RWPE1 (cell line): ENCODE results near the gene CDNF.

ENCODE experiments used
- CTCF ChIA-PET: fragments of 350-600 bp; sonication (Branson Sonifier 250); formaldehyde crosslinking; extraction: SDS; loops from one replicate; lab custom pipeline; 2021; lab: Yijun Ruan, JAX
- POLR2A ChIA-PET: fragments of 400-600 bp; formaldehyde crosslinking; extraction: SDS; loops from one replicate; lab custom pipeline; 2020; ENCODE audit warnings: antibody characterized with exemption; ENCODE audit not compliant: low non-redundant PET; lab: Yijun Ruan, JAX
- DNase-seq: peaks from one replicate; pipeline ENCODE4 v3.0.0; 2012; ENCODE audit warnings: low spot score
- H3K27ac ChIP-seq: fragments of 450-650 bp; 2 replicates; pipeline ENCODE4 v1.5.1; 2017
- TF ChIP-seq, protein P1 (sequence below): fragments of 450-650 bp; conservative IDR thresholded peaks from 2 replicates; pipeline ENCODE4 v1.5.1; 2017; ENCODE audit warnings: low read depth, mild to moderate bottlenecking

CDNF gene

DNA sequence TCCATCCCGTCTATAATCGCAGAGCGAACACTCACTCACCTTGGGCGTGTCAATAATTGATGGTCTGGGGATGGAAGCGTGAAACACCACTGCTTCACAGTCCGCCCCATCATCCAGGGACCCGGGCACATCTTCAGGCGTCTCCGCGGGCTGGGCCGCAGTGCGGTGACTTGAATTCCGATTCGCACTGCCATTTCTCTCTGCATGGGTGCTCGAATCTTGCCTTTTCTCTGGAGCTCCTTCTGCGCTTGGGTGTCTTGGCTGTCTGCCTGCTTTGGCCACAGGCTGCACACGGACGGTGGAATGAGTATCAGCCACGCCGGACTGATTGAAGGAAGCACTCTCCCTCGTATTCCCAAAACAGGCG lies 63.6 kb downstream of the CDNF start:
- ChIA-PET CTCF (no interaction called here), POLR2A (no interaction called here)
- TF ChIP-seq, protein P1, sequence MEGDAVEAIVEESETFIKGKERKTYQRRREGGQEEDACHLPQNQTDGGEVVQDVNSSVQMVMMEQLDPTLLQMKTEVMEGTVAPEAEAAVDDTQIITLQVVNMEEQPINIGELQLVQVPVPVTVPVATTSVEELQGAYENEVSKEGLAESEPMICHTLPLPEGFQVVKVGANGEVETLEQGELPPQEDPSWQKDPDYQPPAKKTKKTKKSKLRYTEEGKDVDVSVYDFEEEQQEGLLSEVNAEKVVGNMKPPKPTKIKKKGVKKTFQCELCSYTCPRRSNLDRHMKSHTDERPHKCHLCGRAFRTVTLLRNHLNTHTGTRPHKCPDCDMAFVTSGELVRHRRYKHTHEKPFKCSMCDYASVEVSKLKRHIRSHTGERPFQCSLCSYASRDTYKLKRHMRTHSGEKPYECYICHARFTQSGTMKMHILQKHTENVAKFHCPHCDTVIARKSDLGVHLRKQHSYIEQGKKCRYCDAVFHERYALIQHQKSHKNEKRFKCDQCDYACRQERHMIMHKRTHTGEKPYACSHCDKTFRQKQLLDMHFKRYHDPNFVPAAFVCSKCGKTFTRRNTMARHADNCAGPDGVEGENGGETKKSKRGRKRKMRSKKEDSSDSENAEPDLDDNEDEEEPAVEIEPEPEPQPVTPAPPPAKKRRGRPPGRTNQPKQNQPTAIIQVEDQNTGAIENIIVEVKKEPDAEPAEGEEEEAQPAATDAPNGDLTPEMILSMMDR, result no peak
- DNase-seq, result no peak
- no peak overlapping the region for H3K27ac ChIP-seq

DNA sequence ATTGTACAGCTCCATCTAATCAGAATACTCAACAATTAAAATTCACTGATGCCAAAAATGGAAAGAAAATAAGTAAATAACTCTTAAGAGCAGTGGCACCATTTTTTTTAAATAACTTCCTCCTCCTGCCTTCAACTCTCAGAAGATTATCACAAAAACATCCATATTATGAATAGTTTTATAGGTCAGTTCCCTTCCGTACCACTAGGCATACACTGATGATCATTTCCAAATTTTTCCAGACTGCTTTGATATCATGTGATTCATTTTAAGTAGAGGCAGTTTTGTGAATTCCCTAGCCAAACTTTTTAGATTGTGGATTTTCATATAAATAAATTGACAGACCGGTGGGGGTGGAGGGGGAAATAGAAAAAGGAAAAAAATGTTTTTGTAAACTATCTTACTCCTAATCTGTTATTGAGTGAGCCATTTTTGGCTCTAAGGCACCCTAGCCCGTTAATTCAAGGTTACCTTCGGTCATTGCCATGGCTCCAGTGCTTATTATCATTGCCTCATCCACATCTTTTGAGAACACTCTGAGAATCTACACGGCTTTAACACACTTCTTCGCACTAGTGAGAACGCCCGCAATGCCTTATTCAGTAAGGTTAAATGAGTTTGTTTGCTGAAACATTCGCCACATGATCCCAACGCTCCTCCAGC lies 64.2 kb downstream of the CDNF start:
- H3K27ac ChIP-seq, result no peak overlapping the region
- DNase-seq, result no peak
- POLR2A ChIA-PET, result no interaction called here
- CTCF ChIA-PET, result no interaction called here
- TF ChIP-seq, protein P1, result no peak

DNA sequence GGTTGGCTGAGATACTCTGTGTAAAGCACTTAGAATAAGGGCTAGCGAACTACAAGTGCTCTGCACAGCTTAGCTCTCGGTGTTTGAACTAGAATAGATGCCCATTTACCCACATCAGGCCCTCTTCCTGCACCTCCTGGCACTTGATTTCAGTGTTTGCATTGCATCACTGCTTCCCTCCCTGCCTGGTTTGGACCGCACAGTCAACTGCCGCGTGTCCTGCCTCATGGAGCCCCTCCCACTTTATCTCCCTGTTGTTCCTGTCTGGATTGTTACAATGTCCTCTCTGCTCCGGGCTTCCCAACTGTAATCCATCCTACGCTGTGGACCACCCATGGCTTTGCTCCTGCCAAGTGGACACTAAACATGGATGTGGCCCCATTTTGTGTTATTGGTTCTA lies 65.4 kb downstream of the CDNF start:
- TF ChIP-seq, protein P1, result no peak
- ChIA-PET POLR2A (no interaction called here), CTCF (interaction anchor here (0.7 kb wide), 1 partner anchor 174 kb away, joined by 3 read pairs; no protein-coding TSS in a partner anchor)
- H3K27ac ChIP-seq, result no peak overlapping the region
- no peak for DNase-seq

DNA sequence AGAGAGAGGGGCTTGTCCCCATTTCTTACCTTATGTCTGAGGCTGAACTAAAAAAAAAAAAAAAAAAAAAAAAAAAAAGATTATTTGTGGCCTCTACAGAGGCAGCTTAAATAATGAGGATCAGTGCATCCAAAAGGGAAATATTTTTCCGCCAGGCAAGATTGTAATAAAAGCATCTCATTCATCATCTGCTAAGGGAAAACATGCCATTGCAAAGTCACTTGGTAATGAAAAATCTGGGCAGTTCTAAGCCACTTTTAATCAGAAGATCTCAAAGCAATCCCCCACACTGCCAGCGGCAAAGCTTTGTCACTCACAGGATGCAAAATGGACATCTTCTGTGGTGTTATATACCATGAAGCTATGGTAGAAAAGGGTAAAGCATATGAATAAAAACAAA lies 66.9 kb downstream of the CDNF start:
- CTCF ChIA-PET, result no interaction called here
- DNase-seq, result no peak
- POLR2A ChIA-PET, result no interaction called here
- no peak overlapping the region for H3K27ac ChIP-seq
- TF ChIP-seq, protein P1, result no peak
